MCF 10A (cell line): Measurements from ENCODE around the gene ROBO2. TPM values are rescaled to one million over a fixed set of nuclear protein-coding genes. Genes with fewer than 3 reads are reported as not detected.

ENCODE experiments used
- BruUV-seq: library from RNA; stranded (reverse); fragments of 400-500 nt; replicated peaks from 2 replicates; lab custom pipeline; 2021; lab: Mats Ljungman, UMichigan
- CTCF ChIA-PET: fragments of 300-600 bp; sonication (Branson Sonifier 250); formaldehyde crosslinking; extraction: SDS; loops from one replicate; lab custom pipeline; 2021; ENCODE audit warnings: antibody characterized with exemption, inconsistent platforms; lab: Yijun Ruan, JAX
- POLR2A ChIA-PET: fragments of 300-600, 350-650 bp; sonication (Branson Sonifier 250); formaldehyde crosslinking; extraction: SDS; loops from one replicate; lab custom pipeline; 2020; ENCODE audit warnings: antibody characterized with exemption, inconsistent platforms; lab: Yijun Ruan, JAX
- DNase-seq: peaks from one replicate; pipeline ENCODE4 v3.0.0-alpha.2; 2018; ENCODE audit not compliant: unreplicated experiment
- H3K27ac Mint-ChIP-seq: one replicate; pipeline ENCODE4 v1.8.0; 2022; ENCODE audit warnings: mild to moderate bottlenecking, low read depth, mixed read lengths; ENCODE audit not compliant: unreplicated experiment
- H3K27me3 Mint-ChIP-seq: one replicate; pipeline ENCODE4 v1.8.0; 2022; ENCODE audit warnings: mixed read lengths; ENCODE audit not compliant: insufficient read depth, unreplicated experiment
- H3K36me3 Mint-ChIP-seq: one replicate; pipeline ENCODE4 v1.8.0; 2022; ENCODE audit warnings: mild to moderate bottlenecking, moderate library complexity, mixed read lengths; ENCODE audit not compliant: insufficient read depth, unreplicated experiment
- H3K4me1 Mint-ChIP-seq: one replicate; pipeline ENCODE4 v1.8.0; 2022; ENCODE audit warnings: mixed read lengths; ENCODE audit not compliant: insufficient read depth, unreplicated experiment
- H3K4me3 Mint-ChIP-seq: one replicate; pipeline ENCODE4 v1.8.0; 2022; ENCODE audit warnings: mild to moderate bottlenecking, moderate library complexity, mixed read lengths; ENCODE audit not compliant: unreplicated experiment
- H3K9me3 Mint-ChIP-seq: one replicate; pipeline ENCODE4 v1.8.0; 2022; ENCODE audit warnings: mixed read lengths; ENCODE audit not compliant: unreplicated experiment
- intact Hi-C: fragments of 100-400 bp; cut with micrococcal nuclease; formaldehyde crosslinking; loops from 2 replicates; pipeline ENCODE4 v1.14.1; 2022
- total RNA-seq: library from RNA; stranded (reverse); gene quantifications from 2 replicates; pipeline ENCODE4 v1.2.3, GENCODE V29; 2022
- TF ChIP-seq, protein P1 (sequence below): fragments of 200-600 bp; IDR thresholded peaks from one replicate; pipeline ENCODE4 v1.8.0; 2022; ENCODE audit warnings: antibody characterized with exemption, mild to moderate bottlenecking; ENCODE audit not compliant: unreplicated experiment

The ROBO2 gene
- total RNA-seq, 1 experiment from 2014 or later = not detected

DNA sequence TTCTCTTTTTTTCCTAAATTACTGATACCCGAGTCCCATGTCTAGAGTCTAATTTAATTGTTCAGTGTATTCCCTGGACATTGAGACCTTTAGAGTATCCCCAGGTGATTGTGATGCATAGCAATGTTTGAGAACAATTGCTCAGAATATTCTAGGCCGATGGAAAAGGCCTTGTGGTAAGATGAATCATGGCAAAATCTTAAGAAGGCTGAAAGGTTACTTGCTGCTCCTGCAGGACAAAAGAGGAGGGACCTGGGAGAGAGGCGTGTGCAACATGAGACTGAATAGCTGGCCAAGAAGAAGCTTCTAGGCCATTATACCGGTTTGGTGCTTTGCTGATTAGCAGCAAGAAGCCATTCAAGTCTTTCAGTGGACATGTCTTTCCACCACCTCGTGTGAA lies 256.6 kb downstream of the ROBO2 start:
- H3K27me3 Mint-ChIP-seq = no peaks in the 10 kb centered on the region
- intact Hi-C loops = no loop called here
- no TSS peak for BruUV-seq
- TF ChIP-seq, protein P1, sequence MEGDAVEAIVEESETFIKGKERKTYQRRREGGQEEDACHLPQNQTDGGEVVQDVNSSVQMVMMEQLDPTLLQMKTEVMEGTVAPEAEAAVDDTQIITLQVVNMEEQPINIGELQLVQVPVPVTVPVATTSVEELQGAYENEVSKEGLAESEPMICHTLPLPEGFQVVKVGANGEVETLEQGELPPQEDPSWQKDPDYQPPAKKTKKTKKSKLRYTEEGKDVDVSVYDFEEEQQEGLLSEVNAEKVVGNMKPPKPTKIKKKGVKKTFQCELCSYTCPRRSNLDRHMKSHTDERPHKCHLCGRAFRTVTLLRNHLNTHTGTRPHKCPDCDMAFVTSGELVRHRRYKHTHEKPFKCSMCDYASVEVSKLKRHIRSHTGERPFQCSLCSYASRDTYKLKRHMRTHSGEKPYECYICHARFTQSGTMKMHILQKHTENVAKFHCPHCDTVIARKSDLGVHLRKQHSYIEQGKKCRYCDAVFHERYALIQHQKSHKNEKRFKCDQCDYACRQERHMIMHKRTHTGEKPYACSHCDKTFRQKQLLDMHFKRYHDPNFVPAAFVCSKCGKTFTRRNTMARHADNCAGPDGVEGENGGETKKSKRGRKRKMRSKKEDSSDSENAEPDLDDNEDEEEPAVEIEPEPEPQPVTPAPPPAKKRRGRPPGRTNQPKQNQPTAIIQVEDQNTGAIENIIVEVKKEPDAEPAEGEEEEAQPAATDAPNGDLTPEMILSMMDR = no peak
- H3K9me3 Mint-ChIP-seq = no peaks in the 10 kb centered on the region
- no peaks in the 10 kb centered on the region for H3K4me1 Mint-ChIP-seq
- CTCF ChIA-PET = interaction anchor here (1.0 kb wide), 1 partner anchor 886 kb away, joined by 3 read pairs; no protein-coding TSS in a partner anchor
- peak; percentile 13 for DNase-seq
- no peaks in the 10 kb centered on the region for H3K36me3 Mint-ChIP-seq
- POLR2A ChIA-PET = interaction anchor here (0.7 kb wide), 1 partner anchor 16 kb away, joined by 3 read pairs; no protein-coding TSS in a partner anchor
- no peak overlapping the region for H3K27ac Mint-ChIP-seq
- no peak overlapping the region for H3K4me3 Mint-ChIP-seq

DNA sequence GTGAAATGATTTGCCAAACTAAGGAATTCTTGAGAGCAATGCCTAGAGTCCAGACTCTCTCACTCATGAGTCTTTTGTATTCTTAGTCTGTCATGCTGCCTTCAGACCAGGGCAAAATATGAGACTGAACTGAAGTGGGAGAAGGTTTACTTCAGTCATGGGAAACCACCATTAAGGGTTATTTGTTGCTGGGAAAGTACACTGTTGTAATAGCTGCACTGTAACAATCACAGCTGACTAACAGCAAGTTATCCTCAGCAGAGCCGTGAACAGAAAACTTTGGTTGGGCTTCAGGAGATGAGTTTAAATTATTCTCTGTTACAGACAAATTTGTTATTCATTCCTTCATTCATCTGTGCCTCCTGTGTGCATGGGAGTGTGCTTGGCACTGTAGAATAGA lies 258.5 kb downstream of the ROBO2 start:
- CTCF ChIA-PET = interaction anchor here (0.6 kb wide), 1 partner anchor 248 kb away, joined by 3 read pairs; no protein-coding TSS in a partner anchor
- POLR2A ChIA-PET = no interaction called here
- intact Hi-C loops = no loop called here
- H3K4me3 Mint-ChIP-seq = no peak overlapping the region
- H3K4me1 Mint-ChIP-seq = no peaks in the 10 kb centered on the region
- no peak for DNase-seq
- no peaks in the 10 kb centered on the region for H3K36me3 Mint-ChIP-seq
- H3K9me3 Mint-ChIP-seq = no peaks in the 10 kb centered on the region
- BruUV-seq = no TSS peak
- TF ChIP-seq, protein P1 = no peak
- H3K27ac Mint-ChIP-seq = no peak overlapping the region
- no peaks in the 10 kb centered on the region for H3K27me3 Mint-ChIP-seq

DNA sequence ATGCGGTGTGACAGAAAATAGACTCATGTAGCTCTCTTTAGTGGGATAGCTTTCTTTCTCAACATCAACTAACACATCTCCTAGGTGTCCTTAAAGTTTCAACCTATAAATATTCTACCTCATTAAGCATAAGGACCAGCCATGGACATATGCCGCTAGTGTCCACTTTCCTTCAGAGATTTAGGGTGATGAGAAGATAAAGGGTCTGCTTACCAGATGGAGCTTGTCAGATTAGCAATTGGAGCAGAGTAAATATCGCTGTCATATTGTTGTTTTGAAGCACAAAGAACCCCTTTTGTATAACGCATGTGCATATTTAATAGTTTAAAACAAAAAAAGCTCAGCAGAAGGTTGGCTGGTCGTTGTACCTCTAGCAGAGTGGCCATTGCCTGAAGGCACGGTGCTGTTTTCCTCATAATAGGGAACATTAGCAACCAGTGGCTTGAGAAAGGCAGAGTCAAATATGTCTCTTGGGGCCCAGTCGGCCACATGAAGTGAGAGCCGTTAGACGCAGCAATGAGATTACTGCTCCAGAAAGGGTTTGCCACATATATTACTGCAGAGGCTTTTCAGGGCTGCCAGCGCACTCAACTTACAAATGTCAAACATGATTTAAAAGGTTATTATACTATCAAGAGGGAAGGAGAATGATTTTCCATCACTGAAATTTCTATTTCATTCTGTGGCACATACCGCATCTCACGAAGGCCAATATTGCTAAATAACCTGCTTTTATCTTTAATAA lies 264.2 kb downstream of the ROBO2 start:
- Mint-ChIP-seq H3K36me3 (peaks cover 6% of the 10 kb centered on the region), H3K27me3 (no peaks in the 10 kb centered on the region), H3K4me3 (no peak overlapping the region), H3K4me1 (no peaks in the 10 kb centered on the region), H3K9me3 (no peaks in the 10 kb centered on the region), H3K27ac (no peak overlapping the region)
- TF ChIP-seq, protein P1 = no peak
- no TSS peak for BruUV-seq
- no peak for DNase-seq
- POLR2A ChIA-PET = no interaction called here
- intact Hi-C loops = no loop called here
- CTCF ChIA-PET = interaction anchor here (2.6 kb wide), 1 partner anchor 17 kb away, joined by 12 read pairs; no protein-coding TSS in a partner anchor

DNA sequence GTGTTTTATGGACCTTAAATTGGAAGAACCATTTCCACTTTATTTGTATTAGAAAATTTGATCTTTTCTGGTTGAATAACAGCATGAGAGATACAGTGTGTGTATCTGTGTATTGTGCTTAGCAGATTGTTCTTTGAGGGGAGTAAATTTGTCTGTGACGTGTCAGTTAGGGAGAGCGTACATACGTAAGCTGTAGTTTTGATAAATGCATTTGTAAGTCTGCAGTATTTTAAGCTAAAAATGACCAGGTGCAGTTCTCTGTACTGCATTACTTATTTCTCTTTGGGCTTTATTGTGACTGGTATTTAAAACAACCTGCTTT lies 264.8 kb downstream of the ROBO2 start:
- no TSS peak for BruUV-seq
- DNase-seq = no peak
- TF ChIP-seq, protein P1 = no peak
- POLR2A ChIA-PET = no interaction called here
- no peak overlapping the region for H3K4me3 Mint-ChIP-seq
- peaks cover 6% of the 10 kb centered on the region for H3K36me3 Mint-ChIP-seq
- H3K27ac Mint-ChIP-seq = no peak overlapping the region
- no peaks in the 10 kb centered on the region for H3K27me3 Mint-ChIP-seq
- H3K9me3 Mint-ChIP-seq = no peaks in the 10 kb centered on the region
- intact Hi-C loops = no loop called here
- H3K4me1 Mint-ChIP-seq = no peaks in the 10 kb centered on the region
- CTCF ChIA-PET = interaction anchor here (2.6 kb wide), 1 partner anchor 16 kb away, joined by 12 read pairs; no protein-coding TSS in a partner anchor
